KOPT-K1 (cell line): ENCODE data around the gene B4GALT4.
"Not testable (repeated sequence)": the region's sequence is repeated elsewhere in the genome, so short reads cannot be mapped to it uniquely, and the experiment has no call there.

ENCODE experiments used
- H3K27ac ChIP-seq: fragments of 200-600 bp; sonication (generic); 2 replicates; pipeline ENCODE4 v1.5.1; 2016; ENCODE audit warnings: antibody characterized with exemption, mild to moderate bottlenecking, low read depth, low read length; ENCODE audit not compliant: poor library complexity, severe bottlenecking
- H3K36me3 ChIP-seq: fragments of 200-600 bp; sonication (generic); 2 replicates; pipeline ENCODE4 v1.5.1; 2017; ENCODE audit warnings: antibody characterized with exemption, mild to moderate bottlenecking, low read length, moderate library complexity; ENCODE audit not compliant: insufficient read depth
- H3K9me3 ChIP-seq: fragments of 200-600 bp; sonication (generic); 2 replicates; pipeline ENCODE4 v1.5.1; 2017; ENCODE audit warnings: antibody characterized with exemption, low read length, mild to moderate bottlenecking; ENCODE audit not compliant: insufficient read depth, poor library complexity, severe bottlenecking

The B4GALT4 gene

GRCh38 chr3:119243712-119244111 is 3.0 kb upstream of the B4GALT4 start:
- Histone ChIP-seq H3K27ac (no peak overlapping the region), H3K9me3 (no peaks in the 10 kb centered on the region), H3K36me3 (no peaks in the 10 kb centered on the region)

GRCh38 chr3:119243058-119243529 is 2.4 kb upstream of the B4GALT4 start:
- H3K36me3 ChIP-seq, H3K27ac ChIP-seq, H3K9me3 ChIP-seq: not testable (repeated sequence)

- not testable (repeated sequence) for H3K27ac ChIP-seq, H3K9me3 ChIP-seq, H3K36me3 ChIP-seq
These were observed 1.8 kb upstream of the B4GALT4 start for GRCh38 chr3:119242387-119243057.

GRCh38 chr3:119240101-119240590 is 532 bp downstream of the B4GALT4 start:
- Histone ChIP-seq H3K9me3 (no peaks in the 10 kb centered on the region), H3K36me3 (peaks cover 20% of the 10 kb centered on the region), H3K27ac (peak overlapping the region; percentile 66)

- Histone ChIP-seq H3K9me3 (no peaks in the 10 kb centered on the region), H3K36me3 (peaks cover 27% of the 10 kb centered on the region), H3K27ac (peak overlapping the region; percentile 66)
These were observed 1.4 kb downstream of the B4GALT4 start for GRCh38 chr3:119239206-119239820.

GRCh38 chr3:119238363-119238762 is 2.3 kb downstream of the B4GALT4 start:
- Histone ChIP-seq H3K27ac (no peak overlapping the region), H3K36me3 (peaks cover 36% of the 10 kb centered on the region), H3K9me3 (no peaks in the 10 kb centered on the region)

GRCh38 chr3:119237299-119237698 is 3.4 kb downstream of the B4GALT4 start:
- H3K36me3 ChIP-seq = peaks cover 45% of the 10 kb centered on the region
- no peak overlapping the region for H3K27ac ChIP-seq
- no peaks in the 10 kb centered on the region for H3K9me3 ChIP-seq

GRCh38 chr3:119236756-119237155 is 3.9 kb downstream of the B4GALT4 start:
- Histone ChIP-seq H3K9me3 (no peaks in the 10 kb centered on the region), H3K27ac (no peak overlapping the region), H3K36me3 (peaks cover 49% of the 10 kb centered on the region)

GRCh38 chr3:119235151-119235550 is 5.5 kb downstream of the B4GALT4 start:
- peaks cover 62% of the 10 kb centered on the region for H3K36me3 ChIP-seq
- H3K27ac ChIP-seq = no peak overlapping the region
- H3K9me3 ChIP-seq = no peaks in the 10 kb centered on the region

GRCh38 chr3:119234610-119235009 is 6.1 kb downstream of the B4GALT4 start:
- no peak overlapping the region for H3K27ac ChIP-seq

GRCh38 chr3:119230745-119231144 is 9.9 kb downstream of the B4GALT4 start:
- Histone ChIP-seq H3K27ac (no peak overlapping the region), H3K9me3 (no peaks in the 10 kb centered on the region), H3K36me3 (peaks cover 92% of the 10 kb centered on the region)

More at GRCh38 chr3:119234610-119235009, 6.1 kb downstream of the B4GALT4 start:
- H3K36me3 ChIP-seq = peaks cover 67% of the 10 kb centered on the region
- H3K9me3 ChIP-seq = no peaks in the 10 kb centered on the region

- Histone ChIP-seq H3K27ac (no peak overlapping the region), H3K36me3 (peaks cover 86% of the 10 kb centered on the region), H3K9me3 (no peaks in the 10 kb centered on the region)
These were observed 10.6 kb downstream of the B4GALT4 start for GRCh38 chr3:119230071-119230470.

- Histone ChIP-seq H3K27ac (no peak overlapping the region), H3K36me3 (peaks cover 84% of the 10 kb centered on the region), H3K9me3 (no peaks in the 10 kb centered on the region)
These were observed 11.5 kb downstream of the B4GALT4 start for GRCh38 chr3:119229190-119229589.

GRCh38 chr3:119228373-119229145 is 12.1 kb downstream of the B4GALT4 start:
- no peak overlapping the region for H3K27ac ChIP-seq
- H3K36me3 ChIP-seq = peaks cover 85% of the 10 kb centered on the region
- H3K9me3 ChIP-seq = no peaks in the 10 kb centered on the region
